Stimulated activated CD4-positive, alpha-beta T cell treated with anti-CD3 and anti-CD28 coated beads, Interleukin-15, amount 100 ng/mL, for 1 hour (primary cell): ENCODE results near the gene COL23A1.

Experiments
- DNase-seq, 2 donors: peaks; one replicate each; pipeline ENCODE4 v3.0.0-alpha.2; 2020; ENCODE audit warnings: low read depth in 1 of 2, low spot score in 1 of 2

The COL23A1 gene

GRCh38 chr5:178478370-178478769 lies 111.8 kb downstream of the COL23A1 start:
- DNase-seq = no peak

- DNase-seq = no peak
Measured at GRCh38 chr5:178477802-178478201, 112.4 kb downstream of the COL23A1 start.

GRCh38 chr5:178476972-178477754 lies 113.0 kb downstream of the COL23A1 start:
- no peak for DNase-seq

GRCh38 chr5:178476531-178476930 lies 113.7 kb downstream of the COL23A1 start:
- no peak for DNase-seq

GRCh38 chr5:178475422-178475821 lies 114.8 kb downstream of the COL23A1 start:
- no peak for DNase-seq

GRCh38 chr5:178474562-178475184 lies 115.5 kb downstream of the COL23A1 start:
- DNase-seq = no peak

- DNase-seq = no peak
Measured at GRCh38 chr5:178473854-178474253, 116.3 kb downstream of the COL23A1 start.

- DNase-seq = no peak
Measured at GRCh38 chr5:178472138-178472537, 118.1 kb downstream of the COL23A1 start.

GRCh38 chr5:178471711-178472110 lies 118.5 kb downstream of the COL23A1 start:
- no peak for DNase-seq

- DNase-seq = no peak
Measured at GRCh38 chr5:178470760-178471025, 119.5 kb downstream of the COL23A1 start.

GRCh38 chr5:178469975-178470759 lies 120.0 kb downstream of the COL23A1 start:
- DNase-seq = no peak

GRCh38 chr5:178469011-178469974 lies 120.9 kb downstream of the COL23A1 start:
- no peak for DNase-seq

- DNase-seq = no peak
Measured at GRCh38 chr5:178468196-178468685, 122.0 kb downstream of the COL23A1 start.

GRCh38 chr5:178467568-178468195 lies 122.5 kb downstream of the COL23A1 start:
- no peak for DNase-seq

- DNase-seq = no peak
Measured at GRCh38 chr5:178467205-178467567, 123.0 kb downstream of the COL23A1 start.

- no peak for DNase-seq
Measured at GRCh38 chr5:178466342-178466741, 123.9 kb downstream of the COL23A1 start.

- no peak for DNase-seq
Measured at GRCh38 chr5:178465861-178466288, 124.3 kb downstream of the COL23A1 start.

- no peak for DNase-seq
Measured at GRCh38 chr5:178465228-178465860, 124.8 kb downstream of the COL23A1 start.

- no peak for DNase-seq
Measured at GRCh38 chr5:178464431-178465048, 125.7 kb downstream of the COL23A1 start.
